Loucy (cell line): ENCODE measurements around the gene CMKLR1.

Experiments
- H2AFZ ChIP-seq: fragments of 200-600 bp; sonication (generic); 2 replicates; pipeline ENCODE4 v1.6.0; 2016; ENCODE audit warnings: antibody characterized with exemption, mild to moderate bottlenecking, low read length, moderate library complexity
- H3F3A ChIP-seq: fragments of 200-600 bp; 2 replicates; pipeline ENCODE4 v1.6.0; 2016; ENCODE audit warnings: antibody characterized with exemption, low read depth, mild to moderate bottlenecking
- H3K27me3 ChIP-seq: fragments of 200-600 bp; sonication (generic); 2 replicates; pipeline ENCODE4 v1.6.1; 2014; ENCODE audit warnings: low read length, mild to moderate bottlenecking; ENCODE audit not compliant: insufficient read depth, poor library complexity, severe bottlenecking
- H3K36me3 ChIP-seq: fragments of 200-600 bp; sonication (generic); 2 replicates; pipeline ENCODE4 v1.6.1; 2016; ENCODE audit warnings: low read length; ENCODE audit not compliant: insufficient read depth
- H3K4me1 ChIP-seq: fragments of 200-600 bp; sonication (generic); 2 replicates; pipeline ENCODE4 v1.5.1; 2014; ENCODE audit warnings: low read length, mild to moderate bottlenecking; ENCODE audit not compliant: insufficient read depth, poor library complexity, severe bottlenecking
- H3K4me2 ChIP-seq: fragments of 200-600 bp; sonication (generic); 2 replicates; pipeline ENCODE4 v1.6.0; 2014; ENCODE audit warnings: antibody characterized with exemption, low read length, low read depth, mild to moderate bottlenecking; ENCODE audit not compliant: poor library complexity, severe bottlenecking
- H3K4me3 ChIP-seq: fragments of 200-600 bp; sonication (generic); 2 replicates; pipeline ENCODE4 v1.5.1; 2014; ENCODE audit warnings: low read length, mild to moderate bottlenecking, mixed read lengths; ENCODE audit not compliant: poor library complexity, severe bottlenecking
- H3K79me2 ChIP-seq: fragments of 200-600 bp; sonication (generic); 2 replicates; pipeline ENCODE4 v1.6.1; 2014; ENCODE audit warnings: low read length; ENCODE audit not compliant: insufficient read depth
- H3K9ac ChIP-seq: fragments of 200-600 bp; sonication (generic); 2 replicates; pipeline ENCODE4 v1.6.0; 2014; ENCODE audit warnings: mild to moderate bottlenecking, low read depth, low read length, moderate library complexity; ENCODE audit not compliant: poor library complexity, severe bottlenecking
- H3K9me2 ChIP-seq: fragments of 200-600 bp; sonication (generic); replicated peaks from 2 replicates; pipeline ENCODE4 v1.6.1; 2016; ENCODE audit warnings: low read depth, low read length, mixed read lengths
- H3K9me3 ChIP-seq: fragments of 200-600 bp; sonication (generic); 2 replicates; pipeline ENCODE4 v1.6.1; 2014; ENCODE audit warnings: mild to moderate bottlenecking, antibody characterized with exemption, low read length, low read depth; ENCODE audit not compliant: insufficient read depth
- H4K20me1 ChIP-seq: fragments of 200-600 bp; sonication (generic); 2 replicates; pipeline ENCODE4 v1.6.0; 2014; ENCODE audit warnings: antibody characterized with exemption, low read length, mild to moderate bottlenecking; ENCODE audit not compliant: insufficient read depth, poor library complexity, severe bottlenecking
- CTCF ChIP-seq: fragments of 200-600 bp; sonication (generic); conservative IDR thresholded peaks from 2 replicates; pipeline ENCODE4 v1.5.1; 2014; ENCODE audit warnings: mild to moderate bottlenecking, antibody characterized with exemption, low read length
- EZH2phosphoT487 ChIP-seq: fragments of 200-600 bp; IDR thresholded peaks from 2 replicates; pipeline ENCODE4 v1.6.1; 2018; ENCODE audit warnings: antibody characterized with exemption, mild to moderate bottlenecking, moderate library complexity, borderline replicate concordance

Gene CMKLR1

GRCh38 chr12:108260969-108261368 is 78.1 kb downstream of the CMKLR1 start:
- Histone ChIP-seq H3K9me2 (no peaks in the 10 kb centered on the region), H3K4me2 (no peak overlapping the region), H3K79me2 (no peaks in the 10 kb centered on the region), H3K9ac (no peak overlapping the region), H4K20me1 (no peaks in the 10 kb centered on the region), H3K9me3 (peaks cover 10% of the 10 kb centered on the region), H3K36me3 (no peaks in the 10 kb centered on the region), H2AFZ (no peak overlapping the region), H3K4me3 (no peak overlapping the region), H3K27me3 (no peaks in the 10 kb centered on the region), H3K4me1 (no peaks in the 10 kb centered on the region), H3F3A (no peaks in the 10 kb centered on the region)
- TF ChIP-seq EZH2phosphoT487 (no peak), CTCF (no peak)

GRCh38 chr12:108260039-108260438 is 79.1 kb downstream of the CMKLR1 start:
- Histone ChIP-seq H3K79me2 (no peaks in the 10 kb centered on the region), H3K4me2 (no peak overlapping the region), H3K9me2 (no peaks in the 10 kb centered on the region), H3K9me3 (peaks cover 10% of the 10 kb centered on the region), H3K9ac (no peak overlapping the region), H4K20me1 (no peaks in the 10 kb centered on the region), H3F3A (no peaks in the 10 kb centered on the region), H3K36me3 (no peaks in the 10 kb centered on the region), H3K27me3 (no peaks in the 10 kb centered on the region), H3K4me1 (no peaks in the 10 kb centered on the region), H2AFZ (no peak overlapping the region), H3K4me3 (no peak overlapping the region)
- TF ChIP-seq CTCF = no peak
- TF ChIP-seq EZH2phosphoT487 = no peak

GRCh38 chr12:108257610-108258106 is 81.5 kb downstream of the CMKLR1 start:
- Histone ChIP-seq H3K9me2 (no peaks in the 10 kb centered on the region), H3K79me2 (no peaks in the 10 kb centered on the region), H3K4me1 (peaks cover 6% of the 10 kb centered on the region), H2AFZ (no peak overlapping the region), H4K20me1 (no peaks in the 10 kb centered on the region), H3K9me3 (peaks cover 10% of the 10 kb centered on the region), H3K27me3 (no peaks in the 10 kb centered on the region), H3K4me3 (no peak overlapping the region), H3K9ac (no peak overlapping the region), H3F3A (no peaks in the 10 kb centered on the region), H3K36me3 (no peaks in the 10 kb centered on the region), H3K4me2 (no peak overlapping the region)
- no peak for TF ChIP-seq CTCF
- no peak for TF ChIP-seq EZH2phosphoT487
